Activated effector memory CD4-positive, alpha-beta T cell treated with Interleukin-2 at 50 U/mL for 16 hours (primary cell): ENCODE data around the gene ZBTB7B.
"Not testable (repeated sequence)": the region's sequence is repeated elsewhere in the genome, so short reads cannot be mapped to it uniquely, and the experiment has no call there.

ENCODE experiments used
- DNase-seq: peaks from one replicate; pipeline ENCODE4 v3.0.0-alpha.2; 2020

Gene ZBTB7B

GRCh38 chr1:154989195-154989860 lies 13.3 kb upstream of the ZBTB7B start:
- DNase-seq = no peak

GRCh38 chr1:154990276-154990675 lies 12.3 kb upstream of the ZBTB7B start:
- DNase-seq = no peak

GRCh38 chr1:154992721-154993571 lies 9.7 kb upstream of the ZBTB7B start:
- DNase-seq = no peak

GRCh38 chr1:154993572-154994268 lies 8.9 kb upstream of the ZBTB7B start, which contains the start of gene LENEP:
TSS of gene LENEP (plus strand) at chr1:154993586. CDS start at chr1:154993608, 22 bp downstream.
- no peak for DNase-seq

- DNase-seq = no peak
Observed at GRCh38 chr1:154994269-154994587, 8.4 kb upstream of the ZBTB7B start.

- no peak for DNase-seq
Observed at GRCh38 chr1:154994591-154994990, 8.0 kb upstream of the ZBTB7B start.

GRCh38 chr1:154995301-154995983 lies 7.2 kb upstream of the ZBTB7B start:
- DNase-seq = not testable (repeated sequence)

GRCh38 chr1:154996966-154997701 lies 5.5 kb upstream of the ZBTB7B start:
- no peak for DNase-seq

- DNase-seq = no peak
Observed at GRCh38 chr1:154998201-154998780, 4.3 kb upstream of the ZBTB7B start.

- DNase-seq = peak; percentile 51
Observed at GRCh38 chr1:154998818-154999570, 3.6 kb upstream of the ZBTB7B start.

- DNase-seq = no peak
Observed at GRCh38 chr1:154999571-155000410, 2.8 kb upstream of the ZBTB7B start.

- DNase-seq = no peak
Observed at GRCh38 chr1:155000411-155000725, 2.2 kb upstream of the ZBTB7B start.

GRCh38 chr1:155000726-155001424 lies 1.7 kb upstream of the ZBTB7B start:
- peak; percentile 72 for DNase-seq

GRCh38 chr1:155001425-155001674 lies 1.3 kb upstream of the ZBTB7B start:
- DNase-seq = no peak

- DNase-seq = peak; percentile 97
Observed at GRCh38 chr1:155001675-155002463, 733 bp upstream of the ZBTB7B start.

GRCh38 chr1:155003227-155003765 lies 694 bp downstream of the ZBTB7B start:
- DNase-seq = no peak

GRCh38 chr1:155003766-155004351 lies 1.3 kb downstream of the ZBTB7B start:
- DNase-seq = no peak

- DNase-seq = no peak
Observed at GRCh38 chr1:155004352-155005075, 1.9 kb downstream of the ZBTB7B start.
